CD4-positive, alpha-beta T cell treated with Interleukin-15 for 4 hours (primary cell): ENCODE results near the gene ATXN10.
"Not testable (repeated sequence)": the region's sequence is repeated elsewhere in the genome, so short reads cannot be mapped to it uniquely, and the experiment has no call there.

Experiments
- DNase-seq: peaks from one replicate; pipeline ENCODE4 v3.0.0-alpha.2; 2020; ENCODE audit warnings: low spot score

ATXN10 gene

DNA sequence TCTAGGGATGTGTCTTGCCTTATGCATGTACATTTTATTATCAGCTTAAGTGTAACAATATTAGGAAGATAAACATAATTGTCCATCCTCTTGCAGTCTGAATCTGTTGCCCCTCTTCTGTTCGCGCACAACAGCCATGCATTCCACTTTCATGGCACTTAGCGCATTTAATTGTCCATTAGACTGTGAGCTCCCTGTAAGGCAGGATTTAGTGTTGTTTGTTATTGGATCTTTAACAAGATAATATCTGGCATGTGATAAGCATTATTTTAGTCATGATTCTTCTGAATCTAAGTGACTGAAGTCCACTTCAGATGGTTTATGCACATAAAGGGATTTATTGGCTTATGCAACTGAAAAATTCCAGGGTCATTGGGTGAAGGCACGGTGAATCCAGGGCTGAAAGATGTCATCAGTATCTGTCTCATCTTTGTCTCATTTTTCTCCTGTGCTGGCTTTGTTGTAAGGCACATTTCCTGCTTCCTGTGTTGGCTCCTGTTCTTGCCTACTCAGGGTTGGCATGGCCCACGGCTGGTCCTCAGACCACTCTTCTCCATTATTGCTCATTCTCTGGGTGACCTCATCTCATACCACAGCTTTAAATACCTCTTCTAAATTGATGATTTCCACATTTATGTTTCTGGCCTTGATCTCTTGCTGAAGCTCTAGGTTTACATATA is 37.6 kb downstream of the ATXN10 start:
- no peak for DNase-seq

DNA sequence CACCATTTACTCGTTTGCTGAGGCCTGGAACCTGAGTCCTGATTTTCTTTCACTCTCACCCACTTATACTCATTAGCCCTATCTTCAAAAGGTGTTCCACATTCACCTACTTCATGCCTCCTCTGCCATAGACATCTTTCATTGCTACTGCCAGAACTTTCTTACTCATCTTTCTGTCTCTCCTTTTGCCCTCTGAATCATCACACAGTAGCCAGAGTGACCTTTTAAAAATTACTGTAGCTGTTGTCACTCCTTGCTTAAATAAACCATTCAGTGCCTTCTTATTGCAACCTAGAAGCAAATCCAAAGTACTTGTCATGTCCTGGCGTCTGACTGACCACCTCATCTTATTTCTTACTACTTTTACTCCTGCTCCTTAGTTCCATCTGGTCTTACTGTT is 38.2 kb downstream of the ATXN10 start:
- DNase-seq: no peak

DNA sequence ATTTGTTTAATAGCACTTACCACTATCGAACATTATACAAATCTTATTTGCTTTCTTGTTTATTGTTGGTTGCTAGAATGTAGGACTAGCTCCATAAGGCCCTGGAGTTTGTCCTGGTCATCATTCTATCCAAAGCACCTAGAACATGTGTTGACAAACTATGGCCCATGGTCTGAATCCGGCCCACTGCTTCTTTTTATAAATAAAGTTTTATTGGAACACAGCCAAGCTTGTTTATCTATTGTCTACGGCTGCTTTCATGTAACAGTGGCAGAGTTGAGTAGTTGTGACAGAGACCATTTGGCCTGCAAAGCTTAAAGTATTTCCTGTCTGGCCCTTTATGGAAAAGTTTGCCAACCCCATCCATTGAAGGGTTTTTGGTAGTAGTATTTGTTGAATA is 38.8 kb downstream of the ATXN10 start:
- no peak for DNase-seq

DNA sequence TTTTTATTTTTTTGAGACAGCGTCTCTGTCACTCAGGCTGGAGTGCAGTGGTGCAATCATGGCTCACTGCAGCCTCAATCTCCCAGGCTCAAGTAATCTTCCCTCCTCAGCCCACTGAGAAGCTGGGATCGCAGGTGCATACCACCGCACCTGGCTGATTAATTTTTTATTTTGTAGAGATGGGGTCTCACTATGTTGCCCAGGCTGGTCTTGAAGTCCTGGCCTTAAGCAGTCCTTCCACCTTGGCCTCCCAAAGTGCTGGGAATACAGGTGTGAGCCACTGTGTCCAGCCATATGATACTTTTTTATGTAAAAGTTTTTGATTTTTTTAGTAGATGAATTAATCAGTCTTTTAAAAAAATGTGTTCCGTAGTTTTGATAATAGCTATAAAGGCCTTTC is 42.8 kb downstream of the ATXN10 start:
- DNase-seq: not testable (repeated sequence)

- DNase-seq: no peak
Measured at GRCh38 chr22:45717789-45718188, 46.2 kb downstream of the ATXN10 start.

DNA sequence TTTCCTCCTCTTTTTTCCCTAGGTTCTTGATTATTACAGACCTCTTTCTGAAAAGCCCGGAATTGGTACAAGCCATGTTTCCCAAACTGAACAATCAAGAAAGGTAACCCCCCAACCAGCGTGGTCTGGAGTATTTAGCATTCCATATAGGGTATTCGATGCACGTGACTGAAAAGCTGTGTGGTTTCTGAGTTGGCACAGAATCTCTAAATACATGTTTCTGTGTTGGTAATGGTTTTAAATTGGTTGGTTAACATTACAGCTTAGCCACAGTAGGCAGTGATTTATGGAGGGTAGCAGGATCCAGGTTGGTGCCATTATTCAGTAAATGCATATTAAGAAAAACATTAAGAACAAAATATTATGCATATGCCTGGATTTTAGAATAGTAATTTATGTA is 46.8 kb downstream of the ATXN10 start:
- no peak for DNase-seq

GRCh38 chr22:45720839-45721378 is 49.3 kb downstream of the ATXN10 start:
- no peak for DNase-seq

GRCh38 chr22:45722006-45722405 is 50.4 kb downstream of the ATXN10 start:
- DNase-seq: no peak

DNA sequence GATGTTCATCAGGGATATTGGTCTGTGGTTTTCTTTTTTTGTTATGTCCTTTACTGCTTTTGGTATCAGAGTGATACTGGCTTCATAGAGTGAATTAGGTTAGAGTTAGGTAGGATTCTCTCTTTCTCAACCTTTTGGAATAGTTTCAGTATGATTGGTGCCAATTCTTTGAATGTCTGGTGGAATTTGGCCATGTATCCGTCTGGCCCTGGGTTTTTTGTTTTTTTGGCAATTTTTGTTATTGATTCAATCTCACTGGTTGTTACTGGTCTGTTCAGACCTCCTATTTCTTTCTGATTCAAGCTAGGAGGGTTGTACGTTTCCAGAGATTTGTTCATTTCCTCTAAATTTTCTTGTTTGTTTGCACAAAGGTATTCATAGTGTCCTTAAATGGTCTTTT is 54.4 kb downstream of the ATXN10 start:
- DNase-seq: no peak

- DNase-seq: no peak
Measured at GRCh38 chr22:45731041-45731797, 59.6 kb downstream of the ATXN10 start.

GRCh38 chr22:45731798-45732495 is 60.3 kb downstream of the ATXN10 start:
- DNase-seq: no peak

DNA sequence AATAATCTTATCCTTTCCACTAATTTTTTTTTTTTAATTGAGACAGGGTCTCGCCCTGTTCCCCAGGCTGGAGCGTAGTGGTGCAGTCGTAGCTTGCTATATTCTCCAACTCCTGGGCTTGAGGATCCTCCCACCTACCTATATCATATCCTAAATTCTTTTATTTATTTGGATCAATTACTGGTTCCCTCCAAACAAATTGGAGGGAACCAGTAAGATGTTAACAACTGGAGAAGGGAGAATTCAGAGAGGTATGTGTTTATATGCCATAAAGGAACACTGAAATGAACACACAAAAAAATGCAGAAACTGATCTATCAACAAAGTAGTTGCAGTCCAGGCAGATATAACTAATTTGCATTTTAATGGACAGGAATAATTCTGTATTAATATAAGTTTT is 63.6 kb downstream of the ATXN10 start:
- no peak for DNase-seq

DNA sequence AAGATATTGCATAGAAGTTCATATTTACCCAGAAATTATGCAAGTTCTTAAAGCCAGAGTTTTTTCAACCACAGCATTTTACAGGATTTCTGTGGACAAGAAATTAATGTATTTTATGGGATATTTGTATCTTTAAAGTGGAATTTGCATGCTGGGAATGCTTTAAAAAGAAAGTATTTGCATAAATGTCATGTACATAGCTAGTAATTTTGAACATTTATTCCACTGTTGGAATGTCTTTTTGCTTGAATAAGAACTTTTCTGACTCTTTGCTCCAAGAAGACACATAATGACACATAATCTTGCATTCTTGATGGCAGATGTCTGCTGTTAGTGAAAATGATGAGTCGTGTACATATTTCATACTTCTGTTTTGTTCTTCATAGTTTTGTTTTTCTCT is 66.6 kb downstream of the ATXN10 start:
- DNase-seq: no peak

DNA sequence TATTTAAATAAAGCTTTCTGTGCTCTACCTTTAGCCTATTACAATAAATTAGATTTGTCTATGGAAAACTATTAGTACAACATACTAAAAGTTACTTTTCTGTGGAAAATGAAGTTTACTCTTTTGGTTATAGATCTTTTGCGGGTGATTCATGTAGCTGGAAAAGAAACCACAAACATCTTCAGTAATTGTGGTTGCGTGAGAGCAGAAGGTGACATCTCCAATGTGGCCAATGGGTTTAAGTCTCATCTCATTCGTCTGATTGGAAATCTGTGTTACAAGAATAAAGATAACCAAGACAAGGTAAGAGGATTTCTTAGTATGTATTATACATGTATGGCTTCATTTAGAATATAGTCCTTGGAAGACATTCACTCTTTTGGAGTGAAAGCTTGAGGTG is 68.6 kb downstream of the ATXN10 start:
- no peak for DNase-seq

- DNase-seq: no peak
Measured at GRCh38 chr22:45742866-45743450, 71.3 kb downstream of the ATXN10 start.

GRCh38 chr22:45743687-45744086 is 72.1 kb downstream of the ATXN10 start:
- no peak for DNase-seq

DNA sequence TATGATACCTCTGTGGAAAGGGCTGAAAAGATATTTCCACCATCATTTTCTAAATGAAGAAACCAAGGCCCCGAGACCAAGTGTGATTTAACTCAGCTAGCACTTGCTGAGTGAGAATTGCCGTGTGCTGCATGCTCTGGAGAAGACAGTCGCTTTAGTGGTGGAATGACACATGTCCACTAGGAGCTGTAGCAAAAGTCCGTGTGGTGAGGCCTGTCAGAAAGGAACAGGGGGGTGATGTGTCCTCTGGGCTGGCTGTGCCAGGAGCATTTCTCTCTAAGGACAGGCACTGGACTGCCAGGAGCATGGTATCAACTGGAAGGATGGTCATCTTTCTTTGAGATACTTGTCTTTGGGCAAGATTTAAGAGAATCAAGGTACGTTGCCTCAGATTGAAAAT is 72.8 kb downstream of the ATXN10 start:
- DNase-seq: no peak

DNA sequence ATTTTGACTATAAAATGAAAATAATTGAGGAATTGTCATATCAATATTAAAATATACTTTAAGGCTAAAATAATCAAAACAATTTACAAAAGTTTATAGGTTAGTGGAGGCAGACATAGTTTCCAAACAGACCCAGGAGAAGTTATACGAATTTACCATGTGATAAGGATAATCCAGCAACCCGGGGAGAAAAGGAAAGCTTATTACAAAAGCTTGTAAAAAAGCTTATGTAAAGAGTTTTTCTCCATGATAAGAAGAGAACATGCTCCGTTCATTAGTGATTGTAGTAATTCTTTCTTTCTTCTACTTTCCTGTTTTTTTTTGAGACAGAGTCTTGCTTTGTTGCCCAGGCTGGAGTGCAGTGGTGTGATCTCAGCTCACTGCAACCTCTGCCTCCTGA is 79.0 kb downstream of the ATXN10 start:
- DNase-seq: no peak

DNA sequence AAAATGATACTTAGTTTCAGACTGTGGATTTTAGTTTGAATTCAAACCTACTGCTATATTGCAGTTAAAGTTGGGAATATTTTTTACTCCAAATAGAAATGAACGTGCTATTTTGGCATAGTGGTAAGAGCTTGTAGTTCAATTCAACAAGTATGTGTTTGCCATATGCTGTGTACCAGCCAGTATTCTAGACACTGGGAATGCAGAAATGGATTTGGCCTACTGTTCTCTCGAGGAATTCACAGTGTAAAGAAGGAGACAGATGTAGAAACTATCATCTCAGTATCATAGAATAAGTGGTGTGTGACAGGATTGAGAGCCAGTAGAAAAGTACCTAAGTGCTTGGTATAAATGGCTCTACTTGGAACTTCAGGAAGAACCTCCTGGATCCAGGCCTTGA is 80.4 kb downstream of the ATXN10 start:
- no peak for DNase-seq

DNA sequence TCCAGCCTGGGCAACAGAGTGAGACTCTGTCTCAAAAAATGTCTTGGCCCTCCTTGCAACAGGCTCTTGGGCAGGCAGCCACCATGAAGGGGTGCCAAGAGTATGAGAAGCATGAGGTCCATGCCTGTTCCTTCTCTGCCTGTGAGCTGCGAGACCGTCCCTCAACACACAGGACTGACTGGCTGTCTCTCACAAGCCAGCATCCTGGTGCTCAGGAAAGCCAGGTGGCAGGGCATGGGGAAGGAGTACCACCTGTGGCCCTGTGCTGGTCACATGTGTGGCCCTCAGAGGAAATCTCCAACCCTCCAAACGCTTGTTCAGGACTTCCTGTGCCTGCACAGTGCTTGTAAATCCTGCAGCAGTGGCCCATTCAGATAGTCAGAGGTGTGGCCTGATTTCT is 83.2 kb downstream of the ATXN10 start:
- no peak for DNase-seq

DNA sequence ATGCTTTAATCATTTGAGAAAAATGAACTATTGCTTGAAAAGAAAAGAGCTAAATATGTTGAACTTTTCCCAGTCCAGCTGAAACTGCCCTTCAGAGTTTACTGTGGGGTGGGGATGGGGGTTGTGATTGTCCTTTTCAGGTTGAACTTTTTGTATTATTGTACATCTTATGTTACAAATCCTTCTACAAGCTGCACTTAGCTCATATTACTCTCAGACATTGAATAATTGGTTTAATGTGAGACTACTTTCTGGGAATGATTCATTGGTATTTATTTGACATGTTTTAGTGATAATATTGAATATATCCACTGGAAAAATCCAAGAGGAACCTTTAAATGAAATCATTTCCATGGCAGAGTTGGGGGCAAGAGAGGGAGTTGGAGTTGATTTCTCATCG is 84.9 kb downstream of the ATXN10 start:
- no peak for DNase-seq

DNA sequence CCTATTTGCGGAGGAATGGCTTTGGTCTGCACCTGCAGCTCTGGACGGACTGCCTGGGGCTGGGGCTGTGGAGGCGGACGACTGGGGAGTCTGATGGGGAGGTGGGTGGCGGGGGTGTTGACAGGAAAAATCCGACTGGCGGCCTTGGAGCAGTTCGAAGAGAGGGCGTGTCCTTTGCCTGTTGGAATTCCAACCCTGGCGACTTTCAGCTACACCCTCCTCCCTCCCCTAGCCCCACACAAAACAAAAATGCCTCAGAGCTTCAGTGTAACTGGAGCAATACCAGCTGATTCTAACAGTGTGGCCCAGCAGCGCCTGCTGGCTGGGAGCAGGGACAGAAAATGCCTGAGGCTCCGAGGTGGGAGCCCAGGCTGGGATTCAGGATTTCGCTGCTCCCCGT is 85.4 kb downstream of the ATXN10 start:
- no peak for DNase-seq

GRCh38 chr22:45757936-45758335 is 86.3 kb downstream of the ATXN10 start:
- no peak for DNase-seq
